ENCODE results near the gene UBE2E1. TPM values are rescaled to one million over a fixed set of nuclear protein-coding genes. Genes with fewer than 3 reads are reported as not detected.

The UBE2E1 gene
- total RNA-seq, 1 donor from 2014 or later: 103 TPM

DNA sequence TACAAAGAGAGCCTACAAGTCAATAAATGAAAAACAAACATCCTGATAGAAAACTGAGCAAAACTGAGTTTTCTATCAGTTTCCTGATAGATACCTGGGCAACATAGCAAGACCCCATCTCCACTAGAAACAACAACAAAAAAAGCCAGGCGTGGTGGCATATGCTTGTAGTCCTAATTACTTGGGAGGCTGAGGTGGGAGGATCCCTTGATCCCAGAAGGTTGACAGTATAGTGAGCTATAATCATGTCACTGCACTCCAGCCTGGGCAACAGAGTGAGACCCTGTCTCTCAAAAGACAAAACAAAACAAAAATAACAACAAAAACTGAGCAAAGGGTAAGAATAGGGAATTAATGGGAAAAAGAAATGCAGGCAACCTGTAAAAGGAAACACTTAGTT, 23.9 kb upstream of the UBE2E1 start:
- peaks cover 13% of the 10 kb centered on the region for H3K4me1 Mint-ChIP-seq (ENCODE audit: low read depth)
- TF ChIP-seq, protein P1, sequence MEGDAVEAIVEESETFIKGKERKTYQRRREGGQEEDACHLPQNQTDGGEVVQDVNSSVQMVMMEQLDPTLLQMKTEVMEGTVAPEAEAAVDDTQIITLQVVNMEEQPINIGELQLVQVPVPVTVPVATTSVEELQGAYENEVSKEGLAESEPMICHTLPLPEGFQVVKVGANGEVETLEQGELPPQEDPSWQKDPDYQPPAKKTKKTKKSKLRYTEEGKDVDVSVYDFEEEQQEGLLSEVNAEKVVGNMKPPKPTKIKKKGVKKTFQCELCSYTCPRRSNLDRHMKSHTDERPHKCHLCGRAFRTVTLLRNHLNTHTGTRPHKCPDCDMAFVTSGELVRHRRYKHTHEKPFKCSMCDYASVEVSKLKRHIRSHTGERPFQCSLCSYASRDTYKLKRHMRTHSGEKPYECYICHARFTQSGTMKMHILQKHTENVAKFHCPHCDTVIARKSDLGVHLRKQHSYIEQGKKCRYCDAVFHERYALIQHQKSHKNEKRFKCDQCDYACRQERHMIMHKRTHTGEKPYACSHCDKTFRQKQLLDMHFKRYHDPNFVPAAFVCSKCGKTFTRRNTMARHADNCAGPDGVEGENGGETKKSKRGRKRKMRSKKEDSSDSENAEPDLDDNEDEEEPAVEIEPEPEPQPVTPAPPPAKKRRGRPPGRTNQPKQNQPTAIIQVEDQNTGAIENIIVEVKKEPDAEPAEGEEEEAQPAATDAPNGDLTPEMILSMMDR (IDR thresholded peaks at IDR 0.05): no peak
- peaks cover 2% of the 10 kb centered on the region for H3K36me3 Mint-ChIP-seq (ENCODE audit: low read depth)
- H3K27ac Mint-ChIP-seq (ENCODE audit: unreplicated experiment): no peak overlapping the region
- DNase-seq (ENCODE audit: low spot score): no peak
- no peak overlapping the region for H3K4me3 Mint-ChIP-seq (ENCODE audit: unreplicated experiment)
- no peaks in the 10 kb centered on the region for H3K27me3 Mint-ChIP-seq (ENCODE audit: low read depth)
- peaks cover 2% of the 10 kb centered on the region for H3K9me3 Mint-ChIP-seq (ENCODE audit: low read depth)

DNA sequence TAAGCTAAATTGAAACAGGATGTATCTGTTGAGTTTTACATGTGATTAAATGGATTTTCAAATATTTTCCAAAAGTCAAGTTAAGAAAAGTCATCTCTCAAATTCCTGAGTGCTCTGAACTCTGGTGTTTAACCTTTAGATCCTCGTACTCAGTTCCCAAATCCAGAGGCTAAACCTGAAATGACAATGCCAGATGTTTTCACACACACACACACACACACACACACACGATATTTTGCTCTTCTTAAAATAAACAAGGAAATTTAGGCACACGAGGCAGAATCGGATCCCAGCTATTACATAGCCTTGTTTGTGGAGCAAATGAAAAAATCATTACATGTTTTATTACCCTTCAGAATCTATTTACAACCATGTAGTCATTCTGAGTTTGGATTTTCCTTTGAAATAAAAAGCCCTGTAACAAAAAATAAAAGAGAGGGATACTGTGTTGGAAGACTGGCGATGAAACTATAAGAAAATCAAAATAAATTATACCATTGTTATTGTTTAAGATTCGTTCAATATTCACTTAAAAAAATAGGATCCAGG, 20.6 kb upstream of the UBE2E1 start:
- H3K4me3 Mint-ChIP-seq (ENCODE audit: unreplicated experiment): no peak overlapping the region
- no peak overlapping the region for H3K27ac Mint-ChIP-seq (ENCODE audit: unreplicated experiment)
- DNase-seq (ENCODE audit: low spot score): no peak
- H3K27me3 Mint-ChIP-seq (ENCODE audit: low read depth): no peaks in the 10 kb centered on the region
- H3K36me3 Mint-ChIP-seq (ENCODE audit: low read depth): peaks cover 2% of the 10 kb centered on the region
- peaks cover under 1% of the 10 kb centered on the region for H3K4me1 Mint-ChIP-seq (ENCODE audit: low read depth)
- TF ChIP-seq, protein P1 (IDR thresholded peaks at IDR 0.05): no peak
- peaks cover 2% of the 10 kb centered on the region for H3K9me3 Mint-ChIP-seq (ENCODE audit: low read depth)

DNA sequence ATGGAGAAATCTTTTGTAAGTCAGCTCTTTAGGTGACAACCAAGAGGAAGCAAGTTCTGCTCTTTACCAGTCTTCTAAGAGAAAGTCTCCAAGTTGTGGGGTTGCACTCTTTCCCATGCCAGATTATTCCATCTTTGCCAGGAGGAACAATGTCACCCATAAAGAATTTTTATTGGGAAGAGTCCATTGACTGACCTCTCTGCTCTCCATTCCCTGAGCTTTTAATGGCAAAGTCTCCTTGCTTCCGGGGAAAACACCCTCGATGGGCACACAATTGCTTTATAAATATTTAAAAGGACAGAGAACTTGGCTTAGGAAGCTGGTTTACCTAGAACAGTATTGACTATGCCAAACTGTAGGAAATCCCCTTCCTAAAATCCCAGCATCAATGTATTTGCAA, 19.9 kb upstream of the UBE2E1 start:
- Mint-ChIP-seq H3K4me3 (ENCODE audit: unreplicated experiment) (no peak overlapping the region), H3K27me3 (ENCODE audit: low read depth) (no peaks in the 10 kb centered on the region), H3K4me1 (ENCODE audit: low read depth) (no peaks in the 10 kb centered on the region), H3K27ac (ENCODE audit: unreplicated experiment) (no peak overlapping the region), H3K36me3 (ENCODE audit: low read depth) (peaks cover 2% of the 10 kb centered on the region), H3K9me3 (ENCODE audit: low read depth) (peaks cover 2% of the 10 kb centered on the region)
- no peak for DNase-seq (ENCODE audit: low spot score)
- TF ChIP-seq, protein P1 (IDR thresholded peaks at IDR 0.05): no peak

DNA sequence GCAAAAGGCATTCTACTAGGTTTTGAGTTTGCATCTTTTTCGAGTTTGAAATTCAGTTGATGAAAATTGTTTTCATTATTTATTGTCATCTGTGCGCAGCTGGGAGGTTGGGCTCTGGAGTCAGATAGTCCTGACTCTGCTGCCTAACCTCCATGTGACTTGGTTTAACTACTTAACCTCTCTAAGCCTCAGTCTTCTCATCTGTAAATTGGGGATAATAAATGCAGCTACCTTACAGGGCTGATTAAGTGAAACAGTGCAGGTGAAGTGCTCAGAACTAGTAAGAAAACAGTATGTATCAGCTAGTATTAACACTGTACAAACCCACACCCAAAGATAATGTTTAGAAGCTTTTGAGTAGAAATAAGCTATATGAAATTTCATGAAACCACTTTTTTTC, 14.1 kb upstream of the UBE2E1 start:
- TF ChIP-seq, protein P1 (IDR thresholded peaks at IDR 0.05): no peak
- H3K27me3 Mint-ChIP-seq (ENCODE audit: low read depth): peaks cover 2% of the 10 kb centered on the region
- H3K4me1 Mint-ChIP-seq (ENCODE audit: low read depth): peaks cover 3% of the 10 kb centered on the region
- no peak overlapping the region for H3K27ac Mint-ChIP-seq (ENCODE audit: unreplicated experiment)
- no peaks in the 10 kb centered on the region for H3K36me3 Mint-ChIP-seq (ENCODE audit: low read depth)
- DNase-seq (ENCODE audit: low spot score): no peak
- H3K9me3 Mint-ChIP-seq (ENCODE audit: low read depth): no peaks in the 10 kb centered on the region
- H3K4me3 Mint-ChIP-seq (ENCODE audit: unreplicated experiment): no peak overlapping the region

DNA sequence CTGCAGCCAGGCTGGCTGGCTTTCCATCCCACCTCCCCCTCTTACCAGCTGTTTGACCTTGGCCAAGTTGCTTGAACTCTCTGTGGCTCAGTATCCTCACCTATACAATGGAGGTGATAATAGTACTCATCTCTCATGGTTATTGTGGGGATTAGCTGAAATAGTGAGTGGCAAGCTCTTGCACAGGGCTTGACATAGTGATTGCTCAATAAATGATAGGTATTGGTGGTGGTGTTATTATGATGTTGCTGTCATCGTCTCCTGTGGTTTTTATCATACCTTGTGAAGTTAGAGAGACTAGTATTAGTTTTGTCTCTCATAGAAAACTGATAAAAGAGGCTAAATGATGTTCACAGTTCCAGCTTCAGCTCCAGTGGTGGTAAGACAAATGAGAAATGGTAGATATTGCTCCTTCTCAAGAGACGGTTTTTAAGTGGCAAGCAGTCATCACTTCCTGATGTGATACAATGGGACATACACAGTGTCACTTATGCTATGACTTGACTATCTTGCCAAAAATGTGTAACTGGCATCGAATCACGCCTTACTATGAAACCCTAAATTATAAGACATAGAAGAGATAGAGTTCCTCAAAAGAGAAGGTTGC, 12.1 kb upstream of the UBE2E1 start:
- H3K36me3 Mint-ChIP-seq (ENCODE audit: low read depth): no peaks in the 10 kb centered on the region
- TF ChIP-seq, protein P1 (IDR thresholded peaks at IDR 0.05): no peak

More for the DNA sequence above, 12.1 kb upstream of the UBE2E1 start:
- no peak overlapping the region for H3K27ac Mint-ChIP-seq (ENCODE audit: unreplicated experiment)
- no peak overlapping the region for H3K4me3 Mint-ChIP-seq (ENCODE audit: unreplicated experiment)
- peaks cover 3% of the 10 kb centered on the region for H3K4me1 Mint-ChIP-seq (ENCODE audit: low read depth)
- no peaks in the 10 kb centered on the region for H3K9me3 Mint-ChIP-seq (ENCODE audit: low read depth)
- peaks cover 2% of the 10 kb centered on the region for H3K27me3 Mint-ChIP-seq (ENCODE audit: low read depth)
- no peak for DNase-seq (ENCODE audit: low spot score)

Measured in chondrocyte (in vitro differentiated cells).